Common myeloid progenitor, CD34-positive (primary cell): Measurements from ENCODE around the gene TMPRSS11E.

ENCODE experiments used
- CTCF ChIA-PET: fragments of 350-600 bp; sonication (Branson Sonifier 250); formaldehyde crosslinking; loops from one replicate; lab custom pipeline; 2021; ENCODE audit warnings: antibody characterized with exemption; lab: Charles Lee
- POLR2A ChIA-PET: fragments of 350-600 bp; sonication (Branson Sonifier 250); formaldehyde crosslinking; loops from one replicate; lab custom pipeline; 2021; ENCODE audit warnings: antibody characterized with exemption; lab: Charles Lee
- DNase-seq, 3 donors: peaks; one replicate each; pipeline versions ENCODE4 v3.0.0 to v3.0.0-alpha.2; 2013
- H3K27ac ChIP-seq, 2 experiments: 1 replicate in 1 of 2; 2 replicates in 1 of 2; pipeline ENCODE4 v1.7.0; 2013; ENCODE audit warnings: inconsistent platforms in 2 of 2, low read length in 2 of 2, mild to moderate bottlenecking in 2 of 2, low read depth in 1 of 2, moderate library complexity in 1 of 2; ENCODE audit not compliant: severe bottlenecking in 2 of 2, insufficient read depth in 1 of 2, poor library complexity in 1 of 2
- H3K27me3 ChIP-seq, 5 experiments: replicated peaks in 2 of 5; 1 replicate in 3 of 5; 2 replicates in 2 of 5; pipeline versions ENCODE4 v1.6.1 to v1.7.0; 2013; ENCODE audit warnings: low read length in 4 of 5, mild to moderate bottlenecking in 2 of 5, moderate library complexity in 2 of 5, inconsistent platforms in 1 of 5; ENCODE audit not compliant: insufficient read depth in 5 of 5, control insufficient read depth in 4 of 5
- H3K36me3 ChIP-seq, 4 experiments: 1 replicate in 2 of 4; 2 replicates in 2 of 4; pipeline versions ENCODE4 v1.6.1 to v1.7.0; 2013; ENCODE audit warnings: low read length in 3 of 4, control low read depth in 1 of 4, mild to moderate bottlenecking in 1 of 4; ENCODE audit not compliant: control insufficient read depth in 4 of 4, insufficient read depth in 4 of 4
- H3K4me1 ChIP-seq, 4 experiments: 1 replicate in 3 of 4; 2 replicates in 1 of 4; pipeline versions ENCODE4 v1.6.1 to v1.7.1; 2013; ENCODE audit warnings: low read length in 3 of 4, mild to moderate bottlenecking in 3 of 4, control low read depth in 1 of 4, inconsistent platforms in 1 of 4, moderate library complexity in 1 of 4; ENCODE audit not compliant: control insufficient read depth in 4 of 4, insufficient read depth in 4 of 4; ENCODE audit errors: control extremely low read depth in 1 of 4
- H3K4me3 ChIP-seq, 7 experiments: 1 replicate in 4 of 7; 2 replicates in 3 of 7; pipeline versions ENCODE4 v1.5.1 to v1.7.0; 2013; ENCODE audit warnings: mild to moderate bottlenecking in 7 of 7, low read length in 6 of 7, moderate library complexity in 6 of 7, inconsistent platforms in 2 of 7, low read depth in 2 of 7, control low read depth in 1 of 7; ENCODE audit not compliant: insufficient read depth in 4 of 7, control insufficient read depth in 1 of 7; ENCODE audit errors: extremely low read depth in 1 of 7
- H3K9me3 ChIP-seq, 5 experiments: 1 replicate in 4 of 5; 2 replicates in 1 of 5; pipeline versions ENCODE4 v1.6.1 to v1.7.1; 2013; ENCODE audit warnings: low read length in 4 of 5, mild to moderate bottlenecking in 2 of 5, inconsistent platforms in 1 of 5, low read depth in 1 of 5, moderate library complexity in 1 of 5; ENCODE audit not compliant: control insufficient read depth in 4 of 5, insufficient read depth in 2 of 5; ENCODE audit errors: control extremely low read depth in 1 of 5
- WGBS: methylation state at CpG from one replicate; pipeline ENCODE4 v1.1.5; 2013; ENCODE audit not compliant: insufficient coverage; 5-methylcytosine and 5-hydroxymethylcytosine counted together

TMPRSS11E gene

DNA sequence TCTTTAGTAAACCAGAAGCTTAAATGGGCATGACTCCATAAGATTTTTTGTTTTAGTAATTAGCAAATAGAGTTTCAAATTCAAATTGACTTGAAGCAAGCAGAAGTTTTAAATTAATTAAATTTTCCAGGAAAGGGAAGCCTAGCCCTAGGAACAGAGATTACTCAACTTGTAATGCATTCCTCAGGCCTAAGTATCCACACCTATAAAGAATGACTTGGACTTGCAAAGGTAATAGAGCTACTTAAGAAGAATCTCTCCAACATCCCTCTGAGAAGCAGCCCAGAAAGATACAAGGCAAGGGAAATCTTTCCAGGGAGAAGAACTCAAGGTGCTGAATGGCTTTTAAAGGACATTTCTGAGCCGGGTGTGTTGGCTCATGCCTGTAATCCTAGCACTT is 16.9 kb upstream of the TMPRSS11E start:
- Histone ChIP-seq H3K36me3 (no peaks in the 10 kb centered on the region), H3K27ac (no peak overlapping the region), H3K27me3 (no peaks in the 10 kb centered on the region), H3K4me3 (no peak overlapping the region), H3K4me1 (no peaks in the 10 kb centered on the region), H3K9me3 (no peaks in the 10 kb centered on the region)
- ChIA-PET CTCF (no interaction called here), POLR2A (no interaction called here)
- no CpG with 5 or more reads among the region's 1 CpG for WGBS
- DNase-seq, result no peak

DNA sequence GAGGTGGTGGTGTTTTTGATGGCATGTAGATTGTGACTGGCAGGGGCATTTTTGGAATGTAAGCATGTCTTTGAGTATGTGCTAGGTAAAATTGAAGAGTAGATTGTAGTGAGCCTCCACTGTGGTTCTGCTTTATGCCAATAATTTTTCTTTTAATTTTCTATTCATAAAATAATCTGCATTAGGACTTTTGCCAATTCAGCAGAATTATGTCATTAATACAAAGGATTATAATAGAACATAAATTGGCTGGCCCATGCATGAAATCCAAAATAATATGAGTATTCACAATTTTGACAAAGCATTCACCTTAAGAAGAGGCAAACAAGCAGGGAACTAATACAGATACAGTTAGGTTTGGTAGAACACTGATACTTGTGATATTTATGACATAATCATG is 14.9 kb upstream of the TMPRSS11E start:
- Histone ChIP-seq H3K27ac (no peak overlapping the region), H3K4me1 (no peaks in the 10 kb centered on the region), H3K36me3 (no peaks in the 10 kb centered on the region), H3K4me3 (no peak overlapping the region), H3K27me3 (no peaks in the 10 kb centered on the region), H3K9me3 (no peaks in the 10 kb centered on the region)
- CTCF ChIA-PET, result interaction anchor here (0.6 kb wide), 1 partner anchor 178 kb away, joined by 3 read pairs; no protein-coding TSS in a partner anchor
- no peak for DNase-seq
- POLR2A ChIA-PET, result no interaction called here

DNA sequence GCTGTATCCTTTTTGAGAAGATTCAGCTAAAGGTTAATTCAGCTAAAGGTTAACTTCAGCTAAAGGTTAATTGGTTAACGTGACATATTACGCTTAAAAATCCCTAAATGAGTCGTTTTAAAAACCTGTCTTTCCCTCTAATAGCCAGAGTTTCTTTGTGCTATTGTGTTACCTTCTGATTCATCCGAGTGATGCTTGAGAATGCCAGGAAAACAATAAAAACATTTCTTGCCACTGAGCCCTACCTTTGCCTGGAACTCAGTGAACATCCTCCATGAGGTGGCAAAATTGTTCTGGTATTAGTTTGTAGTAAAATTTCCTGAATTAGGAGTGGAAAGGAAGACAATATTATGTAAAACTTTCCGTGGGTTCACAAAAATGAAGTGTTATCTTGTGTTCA is 13.7 kb upstream of the TMPRSS11E start:
- H3K36me3 ChIP-seq, result no peaks in the 10 kb centered on the region
- no peak overlapping the region for H3K27ac ChIP-seq
- 100% methylated on average over 3 of the region's 5 CpGs for WGBS
- ChIA-PET POLR2A (no interaction called here), CTCF (no interaction called here)
- no peak overlapping the region for H3K4me3 ChIP-seq
- no peak for DNase-seq
- no peaks in the 10 kb centered on the region for H3K9me3 ChIP-seq
- H3K4me1 ChIP-seq, result no peaks in the 10 kb centered on the region
- H3K27me3 ChIP-seq, result no peaks in the 10 kb centered on the region

- no peaks in the 10 kb centered on the region for H3K9me3 ChIP-seq
- no peak for DNase-seq
- ChIA-PET POLR2A (no interaction called here), CTCF (no interaction called here)
- H3K27me3 ChIP-seq, result no peaks in the 10 kb centered on the region
- H3K36me3 ChIP-seq, result no peaks in the 10 kb centered on the region
- WGBS, result no CpG with 5 or more reads among the region's 1 CpG
- H3K4me1 ChIP-seq, result peaks cover 0 to 4% (median under 1%) of the 10 kb centered on the region in 4 experiments
- H3K4me3 ChIP-seq, result no peak overlapping the region
- no peak overlapping the region for H3K27ac ChIP-seq
Observed at GRCh38 chr4:68434277-68434676, 13.0 kb upstream of the TMPRSS11E start.

DNA sequence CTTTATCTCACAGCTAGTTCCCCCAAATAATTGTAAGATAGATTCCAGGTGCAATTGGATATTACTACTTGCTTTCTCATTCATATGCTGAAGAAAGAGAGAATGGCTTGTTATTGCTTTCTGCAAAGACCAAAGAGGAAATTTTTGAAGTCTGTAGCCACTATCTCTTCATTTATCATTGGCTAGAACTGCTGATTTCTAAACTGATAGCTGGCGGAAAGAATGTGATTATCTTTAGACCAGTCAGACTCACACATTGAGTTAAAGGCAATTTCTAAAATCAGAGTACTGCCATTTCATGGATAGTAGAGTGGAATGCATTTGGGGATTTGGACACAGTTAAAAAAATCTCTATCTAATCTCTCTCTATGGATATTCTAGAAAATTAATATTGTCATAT is 12.4 kb upstream of the TMPRSS11E start:
- no peaks in the 10 kb centered on the region for H3K27me3 ChIP-seq
- no peaks in the 10 kb centered on the region for H3K36me3 ChIP-seq
- no peak overlapping the region for H3K4me3 ChIP-seq
- H3K9me3 ChIP-seq, result no peaks in the 10 kb centered on the region
- POLR2A ChIA-PET, result no interaction called here
- peaks cover 0 to 6% (median 3%) of the 10 kb centered on the region in 4 experiments for H3K4me1 ChIP-seq
- no peak for DNase-seq
- H3K27ac ChIP-seq, result no peak overlapping the region
- WGBS, result no CpG with 5 or more reads among the region's 1 CpG
- CTCF ChIA-PET, result no interaction called here

DNA sequence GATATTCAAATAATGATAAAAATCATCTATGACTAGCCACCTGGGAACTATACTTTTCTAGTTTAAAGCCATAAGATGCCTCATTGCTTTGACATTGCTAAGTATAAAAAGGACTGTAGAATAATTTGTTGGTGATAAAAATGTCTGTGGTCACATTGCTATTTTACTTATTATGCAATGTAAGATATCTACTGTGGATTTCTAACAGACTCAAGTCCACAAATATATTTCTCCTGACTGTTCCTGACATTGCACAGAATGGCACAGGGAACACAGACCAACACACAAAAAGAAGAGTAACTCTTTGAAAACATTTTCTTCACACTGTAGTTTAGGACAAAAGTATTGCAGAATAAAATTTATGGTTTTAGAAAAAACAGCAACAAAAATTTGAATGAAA is 2.2 kb upstream of the TMPRSS11E start:
- ChIA-PET POLR2A (no interaction called here), CTCF (no interaction called here)
- no peak for DNase-seq
- Histone ChIP-seq H3K4me3 (no peak overlapping the region), H3K36me3 (no peaks in the 10 kb centered on the region), H3K27ac (no peak overlapping the region), H3K4me1 (no peaks in the 10 kb centered on the region), H3K9me3 (no peaks in the 10 kb centered on the region), H3K27me3 (no peaks in the 10 kb centered on the region)

DNA sequence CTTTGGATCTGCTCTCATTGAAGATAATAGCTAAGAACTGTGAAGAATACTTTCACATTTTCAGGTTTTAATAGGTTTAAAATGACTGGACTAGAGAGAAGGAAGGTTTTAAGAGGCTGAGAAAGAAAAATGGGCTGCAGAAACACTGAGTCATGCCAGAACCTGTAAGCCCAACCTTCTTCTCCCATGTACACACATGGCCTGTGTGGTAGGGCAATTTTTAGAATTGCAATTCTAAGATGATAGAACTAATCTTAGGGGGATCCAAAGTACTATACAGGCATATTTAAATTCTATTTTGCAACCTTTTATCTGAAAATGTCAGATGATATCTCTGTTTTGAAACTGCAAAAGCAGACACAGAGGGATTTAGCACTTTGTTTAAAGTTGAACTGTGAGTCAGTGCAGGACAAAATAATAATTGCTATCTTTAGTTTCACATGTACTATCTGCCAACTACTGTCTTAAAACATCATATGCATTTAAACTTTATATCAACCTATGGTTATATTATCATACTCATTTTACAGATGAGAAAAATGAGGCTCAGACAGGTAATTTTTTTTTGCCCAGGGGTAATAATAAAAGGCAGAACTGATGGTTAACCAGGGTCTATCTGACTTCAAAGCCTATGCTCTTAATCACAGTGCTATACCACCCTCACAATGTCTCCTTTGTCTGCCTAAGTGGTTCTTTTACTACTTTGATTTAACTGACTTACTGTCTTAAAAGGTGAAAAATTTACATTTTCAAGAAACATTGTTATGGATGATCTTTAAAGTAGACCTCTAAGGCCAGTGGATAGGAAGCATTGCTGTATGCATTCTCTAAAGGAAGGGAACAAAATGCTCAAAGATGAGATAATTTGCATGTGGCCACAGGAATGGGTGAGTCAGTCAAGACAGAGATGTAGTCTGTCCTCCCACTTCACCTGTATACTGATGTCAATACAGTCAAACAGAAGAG is 4.3 kb downstream of the TMPRSS11E start:
- ChIA-PET POLR2A (no interaction called here), CTCF (no interaction called here)
- DNase-seq, result no peak
- Histone ChIP-seq H3K4me1 (no peaks in the 10 kb centered on the region), H3K4me3 (no peak overlapping the region), H3K9me3 (no peaks in the 10 kb centered on the region), H3K27me3 (no peaks in the 10 kb centered on the region), H3K27ac (no peak overlapping the region), H3K36me3 (no peaks in the 10 kb centered on the region)
